ENCODE data around the gene VPS45. TPM values are rescaled to one million over a fixed set of nuclear protein-coding genes. Genes with fewer than 3 reads are reported as not detected.

The VPS45 gene
- total and polyA plus RNA-seq, 5 experiments from 2014 or later: 21.8 to 39.8 (median 29.9) TPM

GRCh38 chr1:150076985-150077384 lies 9.4 kb downstream of the VPS45 start:
- Mint-ChIP-seq H3K4me3 (no peak overlapping the region), H3K36me3 (peaks cover 15 to 65% (median 32%) of the 10 kb centered on the region in 3 donors), H3K27ac (no peak overlapping the region), H3K9me3 (no peaks in the 10 kb centered on the region), H3K4me1 (peaks cover 2 to 21% (median 6%) of the 10 kb centered on the region in 4 donors), H3K27me3 (no peaks in the 10 kb centered on the region)
- no peak for DNase-seq
- POLR2A ChIA-PET: interaction anchor here (1.2 kb wide), 1 partner anchor 110 kb away, joined by 3 read pairs; no protein-coding TSS in a partner anchor
- no peak for ATAC-seq

DNA sequence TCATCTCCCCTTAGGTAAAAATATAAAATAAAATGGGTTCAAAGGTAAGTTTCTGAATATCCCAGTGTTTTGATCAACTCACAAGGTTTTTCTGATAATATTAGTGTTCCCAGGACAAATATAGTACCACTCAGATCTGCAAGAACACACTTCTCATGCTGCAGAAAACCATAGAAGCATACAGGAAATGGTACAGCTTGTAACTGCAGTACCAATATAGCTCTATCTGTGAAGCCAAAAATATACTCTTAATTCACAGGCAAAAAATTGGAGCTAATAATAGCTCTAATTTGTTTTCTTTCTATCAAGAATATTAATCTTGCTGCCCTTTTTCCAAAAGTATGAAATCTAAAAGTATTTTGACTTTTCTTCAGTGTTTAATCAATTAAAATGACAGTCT lies 13.2 kb downstream of the VPS45 start:
- peaks cover 11 to 62% (median 44%) of the 10 kb centered on the region in 3 donors for H3K36me3 Mint-ChIP-seq
- POLR2A ChIA-PET: no interaction called here
- ATAC-seq (no peak), DNase-seq (no peak)
- H3K27ac Mint-ChIP-seq: no peak overlapping the region
- H3K27me3 Mint-ChIP-seq: no peaks in the 10 kb centered on the region
- peaks cover 0 to 16% (median 1%) of the 10 kb centered on the region in 4 donors for H3K4me1 Mint-ChIP-seq
- no peak overlapping the region for H3K4me3 Mint-ChIP-seq
- H3K9me3 Mint-ChIP-seq: no peaks in the 10 kb centered on the region

GRCh38 chr1:150082494-150082893 lies 14.9 kb downstream of the VPS45 start:
- peaks cover 5 to 63% (median 37%) of the 10 kb centered on the region in 3 donors for H3K36me3 Mint-ChIP-seq
- POLR2A ChIA-PET: interaction anchor here (0.7 kb wide), 1 partner anchor 29 kb away, joined by 7 read pairs; no protein-coding TSS in a partner anchor
- DNase-seq: no peak
- peaks cover 0 to 10% (median 0%) of the 10 kb centered on the region in 4 donors for H3K4me1 Mint-ChIP-seq
- no peaks in the 10 kb centered on the region for H3K9me3 Mint-ChIP-seq
- H3K27me3 Mint-ChIP-seq: no peaks in the 10 kb centered on the region
- no peak overlapping the region for H3K27ac Mint-ChIP-seq
- no peak for ATAC-seq
- H3K4me3 Mint-ChIP-seq: no peak overlapping the region

- Mint-ChIP-seq H3K27me3 (no peaks in the 10 kb centered on the region), H3K9me3 (no peaks in the 10 kb centered on the region), H3K27ac (peak overlapping the region in 5 of 10 donors; percentile 2 to 24 (median 7)), H3K4me3 (no peak overlapping the region), H3K36me3 (peaks cover 0 to 64% (median 33%) of the 10 kb centered on the region in 3 donors), H3K4me1 (peaks cover 0 to 12% (median 0%) of the 10 kb centered on the region in 4 donors)
- ATAC-seq: no peak
- POLR2A ChIA-PET: interaction anchor here (0.7 kb wide), 1 partner anchor 16 kb away, joined by 3 read pairs; no protein-coding TSS in a partner anchor
- no peak for DNase-seq
These were observed 16.3 kb downstream of the VPS45 start for GRCh38 chr1:150083907-150084306.

- H3K27ac Mint-ChIP-seq: no peak overlapping the region
These were observed 17.8 kb downstream of the VPS45 start for GRCh38 chr1:150085406-150085805.

DNA sequence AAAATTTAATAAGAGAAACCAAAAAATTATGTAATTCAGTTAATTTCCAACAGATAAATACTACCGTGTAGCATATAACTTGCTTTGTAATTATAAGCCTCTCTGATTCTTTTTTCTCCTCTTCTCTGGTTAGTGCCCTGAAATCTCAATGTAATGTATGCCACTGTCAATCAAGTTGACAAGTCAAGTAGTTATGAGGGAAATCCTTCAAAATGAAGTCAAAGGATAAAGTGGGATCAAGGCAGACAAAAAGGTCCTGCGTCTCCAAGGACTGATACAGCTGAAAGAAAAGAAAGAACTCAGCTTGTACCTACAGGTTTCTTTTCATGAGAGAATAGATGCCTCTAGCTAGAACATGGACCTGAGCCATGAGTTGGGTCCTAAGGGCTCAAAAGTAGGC lies 19.8 kb downstream of the VPS45 start:
- peaks cover 0 to 43% (median 26%) of the 10 kb centered on the region in 3 donors for H3K36me3 Mint-ChIP-seq
- peaks cover 4 to 37% (median 12%) of the 10 kb centered on the region in 4 donors for H3K4me1 Mint-ChIP-seq
- no peak for ATAC-seq

More at GRCh38 chr1:150085406-150085805, 17.8 kb downstream of the VPS45 start:
- H3K36me3 Mint-ChIP-seq: peaks cover 0 to 60% (median 34%) of the 10 kb centered on the region in 3 donors
- no peaks in the 10 kb centered on the region for H3K9me3 Mint-ChIP-seq
- POLR2A ChIA-PET: no interaction called here
- H3K27me3 Mint-ChIP-seq: no peaks in the 10 kb centered on the region
- peaks cover 1 to 24% (median 4%) of the 10 kb centered on the region in 4 donors for H3K4me1 Mint-ChIP-seq
- DNase-seq: no peak
- no peak for ATAC-seq
- no peak overlapping the region for H3K4me3 Mint-ChIP-seq

GRCh38 chr1:150089846-150090520 lies 22.4 kb downstream of the VPS45 start:
- Mint-ChIP-seq H3K27ac (peak overlapping the region in 2 of 10 donors; percentile 12 to 61), H3K9me3 (no peaks in the 10 kb centered on the region), H3K4me3 (no peak overlapping the region), H3K4me1 (peaks cover 4 to 51% (median 15%) of the 10 kb centered on the region in 4 donors), H3K36me3 (peaks cover 0 to 36% (median 23%) of the 10 kb centered on the region in 3 donors), H3K27me3 (no peaks in the 10 kb centered on the region)
- POLR2A ChIA-PET: interaction anchor here (0.6 to 1.1 kb wide), 2 partner anchors 63 to 70 kb away, joined by 3 to 4 read pairs; no protein-coding TSS in a partner anchor
- DNase-seq: no peak
- no peak for ATAC-seq

More for the DNA sequence above, 19.8 kb downstream of the VPS45 start:
- DNase-seq: no peak
- no peak overlapping the region for H3K4me3 Mint-ChIP-seq
- H3K27ac Mint-ChIP-seq: no peak overlapping the region
- H3K9me3 Mint-ChIP-seq: no peaks in the 10 kb centered on the region
- no peaks in the 10 kb centered on the region for H3K27me3 Mint-ChIP-seq
- POLR2A ChIA-PET: interaction anchor here (1.0 kb wide), 1 partner anchor 22 kb away, joined by 3 read pairs; no protein-coding TSS in a partner anchor

GRCh38 chr1:150092180-150092791 lies 24.7 kb downstream of the VPS45 start:
- ATAC-seq: peak in 1 of 2 donors; percentile 18
- POLR2A ChIA-PET: interaction anchor here (0.5 to 1.7 kb wide), 5 partner anchors 58 to 537 kb away, joined by 3 to 5 read pairs (median 4); partner anchors contain the start of genes ENSA and PLEKHO1
- DNase-seq: no peak
- H3K27ac Mint-ChIP-seq: peak overlapping the region; percentile 22 to 87 (median 70)
- no peaks in the 10 kb centered on the region for H3K27me3 Mint-ChIP-seq
- no peaks in the 10 kb centered on the region for H3K9me3 Mint-ChIP-seq
- peak overlapping the region in 9 of 10 donors; percentile 8 to 62 (median 43) for H3K4me3 Mint-ChIP-seq
- H3K36me3 Mint-ChIP-seq: peaks cover 0 to 25% (median 24%) of the 10 kb centered on the region in 3 donors
- H3K4me1 Mint-ChIP-seq: peaks cover 4 to 52% (median 15%) of the 10 kb centered on the region in 4 donors

GRCh38 chr1:150093805-150094204 lies 26.2 kb downstream of the VPS45 start:
- Mint-ChIP-seq H3K27ac (no peak overlapping the region), H3K4me3 (no peak overlapping the region), H3K36me3 (peaks cover 0 to 22% (median 12%) of the 10 kb centered on the region in 3 donors), H3K4me1 (peaks cover 4 to 49% (median 15%) of the 10 kb centered on the region in 4 donors), H3K27me3 (no peaks in the 10 kb centered on the region), H3K9me3 (no peaks in the 10 kb centered on the region)
- no peak for DNase-seq
- POLR2A ChIA-PET: interaction anchor here (1.1 kb wide), 1 partner anchor 121 kb away, joined by 5 read pairs; no protein-coding TSS in a partner anchor
- no peak for ATAC-seq

DNA sequence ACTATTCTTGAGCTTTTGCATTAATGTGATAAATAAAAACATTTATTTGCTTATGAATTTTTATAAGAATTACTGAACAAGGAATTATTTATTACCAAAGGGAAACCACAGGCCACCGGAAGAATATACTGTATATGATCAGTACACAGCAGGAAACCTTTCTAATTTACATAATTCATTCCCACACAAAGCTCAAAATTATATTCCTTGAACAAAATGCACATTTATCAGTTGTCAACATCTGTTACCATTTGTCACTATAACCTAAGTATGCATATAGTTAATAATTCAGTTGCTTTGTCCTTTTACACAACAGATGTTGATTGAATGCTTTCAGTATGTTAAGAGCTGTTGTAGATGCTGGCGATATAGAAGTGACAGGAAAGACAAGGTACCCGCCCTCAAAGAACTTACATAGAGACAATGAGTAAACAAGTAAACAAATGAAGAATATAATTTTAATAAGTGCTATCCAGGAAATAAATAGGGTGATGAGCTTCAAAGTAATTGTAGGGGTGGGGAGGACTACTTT lies 27.2 kb downstream of the VPS45 start:
- no peak for ATAC-seq
- Mint-ChIP-seq H3K4me3 (no peak overlapping the region), H3K9me3 (no peaks in the 10 kb centered on the region), H3K36me3 (peaks cover 0 to 20% (median 12%) of the 10 kb centered on the region in 3 donors), H3K4me1 (peaks cover 4 to 46% (median 15%) of the 10 kb centered on the region in 4 donors), H3K27me3 (no peaks in the 10 kb centered on the region), H3K27ac (peak overlapping the region in 2 of 10 donors; percentile 19 to 30)
- no peak for DNase-seq
- POLR2A ChIA-PET: interaction anchor here (0.7 kb wide), 1 partner anchor 63 kb away, joined by 3 read pairs; no protein-coding TSS in a partner anchor

DNA sequence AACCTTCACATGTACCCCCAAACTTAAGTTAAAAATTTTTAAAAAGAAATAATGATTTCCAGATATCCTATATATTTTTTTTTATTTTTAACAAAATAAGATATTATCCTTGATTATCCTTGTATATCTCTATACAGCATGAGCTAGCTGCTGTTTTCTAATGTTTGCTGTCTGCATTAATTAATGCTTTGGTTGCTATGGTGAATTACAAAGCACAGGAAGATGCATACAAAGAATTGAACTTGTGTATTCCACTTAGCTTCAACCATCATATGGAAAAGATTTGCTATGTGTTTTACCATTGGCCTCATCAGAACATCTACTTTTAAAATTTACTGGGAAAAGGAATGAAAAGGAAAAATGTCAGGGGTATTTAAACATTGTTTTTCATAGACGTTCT lies 35.4 kb downstream of the VPS45 start:
- ATAC-seq (peak in 1 of 2 donors; percentile 62), DNase-seq (no peak)
- Mint-ChIP-seq H3K36me3 (peaks cover 0 to 7% (median 5%) of the 10 kb centered on the region in 3 donors), H3K4me1 (peaks cover 39 to 67% (median 49%) of the 10 kb centered on the region in 4 donors), H3K27ac (peak overlapping the region in 5 of 10 donors; percentile 19 to 91 (median 47)), H3K27me3 (no peaks in the 10 kb centered on the region), H3K4me3 (no peak overlapping the region), H3K9me3 (peaks cover 0 to 5% (median 0%) of the 10 kb centered on the region in 9 donors)
- POLR2A ChIA-PET: interaction anchor here (0.6 to 1.2 kb wide), 2 partner anchors 47 to 265 kb away, joined by 3 to 4 read pairs; partner anchors contain the start of gene PLEKHO1

DNA sequence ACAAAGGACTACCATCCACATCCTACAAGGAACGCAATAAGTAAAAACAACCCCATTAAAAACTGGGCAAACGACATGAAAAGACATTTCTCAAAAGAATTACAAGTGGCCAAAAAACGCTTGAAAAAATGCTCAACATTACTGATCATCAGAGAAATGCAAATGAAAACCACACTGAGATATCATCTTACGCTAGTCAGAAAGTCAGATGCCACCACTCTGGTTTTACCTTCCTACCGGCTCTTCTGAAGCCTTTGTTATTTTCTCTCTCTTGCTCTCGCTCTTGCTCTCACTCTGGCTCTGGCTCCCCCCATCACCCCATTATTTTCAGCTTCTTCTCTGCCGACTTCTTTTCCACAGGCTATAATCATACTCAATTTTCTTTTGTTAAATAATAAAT lies 38.8 kb downstream of the VPS45 start:
- Mint-ChIP-seq H3K36me3 (peaks cover 0 to 5% (median 0%) of the 10 kb centered on the region in 3 donors), H3K4me3 (peak overlapping the region; percentile 9 to 89 (median 70)), H3K9me3 (peaks cover 0 to 5% (median 0%) of the 10 kb centered on the region in 9 donors), H3K4me1 (peaks cover 60 to 88% (median 79%) of the 10 kb centered on the region in 4 donors), H3K27me3 (no peaks in the 10 kb centered on the region), H3K27ac (peak overlapping the region; percentile 75 to 98 (median 92))
- ATAC-seq: peak; percentile 81 to 84
- DNase-seq: peak in 7 of 10 donors; percentile 1 to 63 (median 33)
- POLR2A ChIA-PET: interaction anchor here (0.6 kb wide), 1 partner anchor 44 kb away, joined by 3 read pairs; the partner anchor contains the start of gene PLEKHO1

Data from naive thymus-derived CD8-positive, alpha-beta T cell (primary cell).